ENCODE data around the gene CDH4. TPM values are rescaled to one million over a fixed set of nuclear protein-coding genes. Genes with fewer than 3 reads are reported as not detected.
A peak's percentile ranks its signal among the peaks of the same experiment; 100 is the strongest.

CDH4 gene
- total and polyA plus RNA-seq, 2 of the 13 experiments (the other 11 are each of a cell fraction or from before 2014, with no cell fraction given) = not detected

DNA sequence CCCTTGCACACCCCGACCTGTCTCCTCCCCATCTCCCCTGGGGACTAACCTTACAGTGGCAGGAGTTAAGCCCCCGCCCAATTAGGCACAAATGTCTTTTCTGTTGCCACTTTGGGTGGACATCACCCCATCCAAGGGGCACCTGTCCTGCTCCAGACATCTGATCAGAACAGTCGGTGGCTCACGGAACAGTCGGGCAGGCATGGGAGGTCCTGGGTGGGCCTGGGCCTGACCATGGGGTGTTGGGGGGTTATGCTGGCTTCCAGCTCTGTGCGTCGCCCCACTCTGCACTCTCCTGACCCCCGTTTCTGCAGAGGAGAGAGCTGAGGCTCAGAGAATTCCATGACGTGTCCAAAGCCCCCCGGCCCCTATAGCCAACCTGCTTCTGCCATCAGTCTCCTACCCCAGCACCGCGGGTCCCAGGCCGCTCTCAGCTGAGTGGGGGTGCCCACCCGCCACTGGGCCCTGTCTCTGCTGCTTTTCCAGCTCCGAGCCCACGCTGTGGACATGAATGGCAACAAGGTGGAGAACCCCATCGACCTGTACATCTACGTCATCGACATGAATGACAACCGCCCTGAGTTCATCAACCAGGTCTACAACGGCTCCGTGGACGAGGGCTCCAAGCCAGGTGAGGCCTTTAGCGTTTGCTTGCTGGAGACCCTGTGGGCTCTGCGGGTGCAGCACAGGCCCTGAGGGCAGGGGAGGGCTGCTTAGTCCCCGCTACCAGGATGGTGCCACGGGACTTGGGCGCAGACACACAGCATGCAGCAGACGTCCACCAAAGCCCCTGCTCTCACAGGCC lies 600.4 kb downstream of the CDH4 start:
- BruUV-seq (replicated peaks) = no TSS peak
- no peak overlapping the region for H3K27ac ChIP-seq (ENCODE audit: extremely low read length, insufficient read depth, low read length)
- no peaks in the 10 kb centered on the region for H3K36me3 ChIP-seq (replicated peaks in 1 of 2; ENCODE audit: control insufficient read depth in 1 of 2, insufficient read depth in 2 of 2, low read length in 2 of 2)
- H3K9ac ChIP-seq (ENCODE audit: insufficient read depth, low read depth, low read length) = no peak overlapping the region
- ChIA-PET CTCF (ENCODE audit: low intra/inter-chr PET ratio, low total read pairs) (no interaction called here), POLR2A (no interaction called here)
- no peak overlapping the region for H2AFZ ChIP-seq (ENCODE audit: low read length)
- no peak overlapping the region for H3K4me3 ChIP-seq (replicated peaks in 1 of 3; ENCODE audit: insufficient read depth in 1 of 3, low read depth in 2 of 3, low read length in 3 of 3)
- 17% methylated on average over 26 of the region's 29 CpGs for WGBS (ENCODE audit: low lambda C conversion rate)
- no peak overlapping the region for H3K4me2 ChIP-seq (ENCODE audit: low read depth, low read length)
- TF ChIP-seq, protein P1, sequence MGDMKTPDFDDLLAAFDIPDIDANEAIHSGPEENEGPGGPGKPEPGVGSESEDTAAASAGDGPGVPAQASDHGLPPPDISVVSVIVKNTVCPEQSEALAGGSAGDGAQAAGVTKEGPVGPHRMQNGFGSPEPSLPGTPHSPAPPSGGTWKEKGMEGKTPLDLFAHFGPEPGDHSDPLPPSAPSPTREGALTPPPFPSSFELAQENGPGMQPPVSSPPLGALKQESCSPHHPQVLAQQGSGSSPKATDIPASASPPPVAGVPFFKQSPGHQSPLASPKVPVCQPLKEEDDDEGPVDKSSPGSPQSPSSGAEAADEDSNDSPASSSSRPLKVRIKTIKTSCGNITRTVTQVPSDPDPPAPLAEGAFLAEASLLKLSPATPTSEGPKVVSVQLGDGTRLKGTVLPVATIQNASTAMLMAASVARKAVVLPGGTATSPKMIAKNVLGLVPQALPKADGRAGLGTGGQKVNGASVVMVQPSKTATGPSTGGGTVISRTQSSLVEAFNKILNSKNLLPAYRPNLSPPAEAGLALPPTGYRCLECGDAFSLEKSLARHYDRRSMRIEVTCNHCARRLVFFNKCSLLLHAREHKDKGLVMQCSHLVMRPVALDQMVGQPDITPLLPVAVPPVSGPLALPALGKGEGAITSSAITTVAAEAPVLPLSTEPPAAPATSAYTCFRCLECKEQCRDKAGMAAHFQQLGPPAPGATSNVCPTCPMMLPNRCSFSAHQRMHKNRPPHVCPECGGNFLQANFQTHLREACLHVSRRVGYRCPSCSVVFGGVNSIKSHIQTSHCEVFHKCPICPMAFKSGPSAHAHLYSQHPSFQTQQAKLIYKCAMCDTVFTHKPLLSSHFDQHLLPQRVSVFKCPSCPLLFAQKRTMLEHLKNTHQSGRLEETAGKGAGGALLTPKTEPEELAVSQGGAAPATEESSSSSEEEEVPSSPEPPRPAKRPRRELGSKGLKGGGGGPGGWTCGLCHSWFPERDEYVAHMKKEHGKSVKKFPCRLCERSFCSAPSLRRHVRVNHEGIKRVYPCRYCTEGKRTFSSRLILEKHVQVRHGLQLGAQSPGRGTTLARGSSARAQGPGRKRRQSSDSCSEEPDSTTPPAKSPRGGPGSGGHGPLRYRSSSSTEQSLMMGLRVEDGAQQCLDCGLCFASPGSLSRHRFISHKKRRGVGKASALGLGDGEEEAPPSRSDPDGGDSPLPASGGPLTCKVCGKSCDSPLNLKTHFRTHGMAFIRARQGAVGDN (CRISPR knock-in tag; IDR thresholded peaks at IDR 0.05) = peak; percentile 4; the same call in 1 of the 2 replicates
- TF ChIP-seq PAX8 (CRISPR knock-in tag; IDR thresholded peaks at IDR 0.05; ENCODE audit: borderline replicate concordance) (no peak), CREB1 (IDR thresholded peaks at IDR 0.05) (peak; percentile 78), CREB1 (CRISPR knock-in tag; IDR thresholded peaks at IDR 0.05) (no peak), TOPORS (CRISPR knock-in tag; IDR thresholded peaks at IDR 0.05) (no peak)
- no peaks in the 10 kb centered on the region for H4K20me1 ChIP-seq (ENCODE audit: insufficient read depth, low read length)
- FAIRE-seq (no peak), ATAC-seq (no peak; the same call in 2 of the 3 replicates), DNase-seq (ENCODE audit: low spot score) (no peak)
- in situ Hi-C loops (cut with HindIII; ENCODE audit: extremely low pct_ligation_motif_present, low pct_unique_long_range_greater_than_20kb) (no loop called here), intact Hi-C loops (cut with micrococcal nuclease; ENCODE audit: unreplicated experiment) (no loop called here)
- H3K27me3 ChIP-seq (ENCODE audit: control insufficient read depth in 1 of 2, insufficient read depth in 2 of 2, low read length in 2 of 2) = peaks cover 31 to 71% of the 10 kb centered on the region in 2 experiments
- H3K9me3 ChIP-seq (ENCODE audit: low read length) = 0 out of 2 replicates have a peak, but pooled peaks cover 4% of the 10 kb centered on the region
- no peaks in the 10 kb centered on the region for H3K4me1 ChIP-seq (ENCODE audit: insufficient read depth, low read length)
- H3K79me2 ChIP-seq (ENCODE audit: insufficient read depth, low read length) = no peaks in the 10 kb centered on the region

Measured in HepG2 (cell line).